Stimulated activated CD8-positive, alpha-beta memory T cell treated with anti-CD3 and anti-CD28 coated beads, Interleukin-2, amount 100 ng/mL, for 48 hours (primary cell): ENCODE data around the gene CDH13.

ENCODE experiments used
- DNase-seq, 2 donors: peaks; one replicate each; pipeline ENCODE4 v3.0.0-alpha.2; 2020; ENCODE audit warnings: low read depth in 2 of 2

CDH13 gene

DNA sequence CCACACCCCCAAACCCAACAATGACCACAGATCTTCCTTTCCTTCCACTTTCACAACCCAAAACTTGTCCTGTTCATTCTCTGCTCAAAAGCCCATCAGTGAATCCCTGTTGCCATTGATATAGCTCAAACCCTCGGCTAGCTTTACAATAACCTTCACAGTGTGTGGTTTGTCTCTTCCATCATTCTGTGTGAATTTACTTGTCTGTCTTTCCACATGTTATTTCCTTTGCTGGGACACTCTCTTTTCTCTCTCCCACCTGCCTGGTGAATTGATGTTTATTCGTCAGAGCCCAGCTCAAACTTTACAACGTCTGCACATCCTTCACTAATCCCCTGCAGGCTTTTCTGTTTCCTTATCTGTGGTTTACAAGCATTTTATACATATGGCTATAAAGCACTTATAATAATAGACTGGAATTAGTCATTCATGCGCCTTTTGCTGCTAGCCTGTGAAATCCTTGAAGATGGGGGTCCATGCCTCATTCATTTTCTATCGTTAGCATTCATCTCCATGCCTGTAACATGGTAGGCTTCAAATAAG, 114.4 kb downstream of the CDH13 start:
- DNase-seq, result no peak

DNA sequence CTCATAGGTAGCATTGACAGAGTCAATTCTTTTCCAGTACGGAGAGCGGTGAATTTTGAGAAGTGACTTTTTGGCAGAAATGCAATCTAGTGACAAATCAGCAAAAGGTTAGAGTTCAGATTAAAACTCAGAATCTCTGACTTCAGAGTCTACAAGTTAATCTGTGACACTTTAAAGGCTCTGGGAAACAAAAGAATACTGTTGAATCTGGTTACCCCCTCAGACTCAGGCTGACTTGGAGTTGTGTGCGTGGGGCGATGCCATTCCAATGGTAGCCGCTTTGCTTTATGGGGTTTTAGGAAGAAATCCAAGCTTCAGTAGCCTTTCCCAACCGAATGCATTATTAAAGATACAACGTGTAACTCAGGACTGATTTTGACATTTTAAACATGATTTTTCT, 118.2 kb downstream of the CDH13 start:
- no peak for DNase-seq

DNA sequence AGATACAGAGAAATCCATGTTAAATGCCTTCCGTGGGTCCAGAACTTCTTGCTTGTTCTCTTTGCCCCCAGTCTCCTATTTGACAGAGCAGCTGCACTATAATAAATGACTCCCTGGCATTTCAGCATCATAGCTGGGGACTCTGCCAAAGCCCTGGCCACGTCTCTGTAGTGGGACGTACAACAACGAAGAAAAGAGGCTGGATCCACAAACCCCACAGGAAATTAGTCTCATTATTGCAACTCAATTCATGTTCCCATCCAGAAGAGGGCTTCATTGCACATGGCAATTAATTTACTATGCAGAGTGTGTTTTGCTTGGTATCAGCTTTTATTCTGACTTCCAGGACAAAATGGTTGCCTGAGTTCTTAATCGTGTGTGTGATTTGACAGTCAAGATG, 121.3 kb downstream of the CDH13 start:
- DNase-seq, result no peak

DNA sequence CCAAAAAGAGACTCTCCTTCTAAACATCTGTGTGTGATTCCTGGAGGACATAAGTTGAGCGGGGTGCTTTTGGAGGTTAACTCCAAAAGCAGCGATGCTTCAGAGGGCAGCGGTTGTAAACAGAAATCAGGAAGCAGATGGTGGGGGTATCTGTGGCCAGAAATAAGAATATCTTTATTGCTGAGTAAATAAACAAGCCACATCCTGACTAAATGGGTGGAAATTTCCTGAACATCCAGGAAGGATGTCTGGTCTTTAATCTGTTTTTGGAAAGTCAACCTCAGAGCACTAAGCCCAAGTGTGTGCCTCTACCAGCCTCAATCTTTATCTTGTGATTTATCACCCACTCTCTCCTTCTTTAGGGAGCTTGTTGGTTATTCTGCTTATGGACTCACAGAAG, 123.3 kb downstream of the CDH13 start:
- no peak for DNase-seq

DNA sequence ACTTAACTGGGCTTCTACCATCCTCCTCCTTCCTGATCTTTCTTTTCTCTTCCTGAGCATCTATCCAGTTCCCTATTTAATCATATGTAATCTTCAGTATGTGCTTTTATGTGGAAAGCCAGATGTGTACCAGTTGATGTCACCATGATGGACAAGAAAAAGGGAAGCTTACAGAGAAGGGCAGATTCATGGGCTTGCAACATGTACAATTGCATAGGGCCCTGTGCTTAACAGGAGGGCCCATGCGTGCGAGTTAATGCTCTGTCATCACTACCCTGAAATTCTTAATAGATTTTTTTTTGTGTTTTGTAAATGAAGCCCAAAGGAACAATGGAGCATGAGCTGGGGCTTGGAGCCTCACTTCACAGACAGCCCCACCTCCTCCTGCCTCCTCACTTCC, 124.3 kb downstream of the CDH13 start:
- DNase-seq, result no peak

DNA sequence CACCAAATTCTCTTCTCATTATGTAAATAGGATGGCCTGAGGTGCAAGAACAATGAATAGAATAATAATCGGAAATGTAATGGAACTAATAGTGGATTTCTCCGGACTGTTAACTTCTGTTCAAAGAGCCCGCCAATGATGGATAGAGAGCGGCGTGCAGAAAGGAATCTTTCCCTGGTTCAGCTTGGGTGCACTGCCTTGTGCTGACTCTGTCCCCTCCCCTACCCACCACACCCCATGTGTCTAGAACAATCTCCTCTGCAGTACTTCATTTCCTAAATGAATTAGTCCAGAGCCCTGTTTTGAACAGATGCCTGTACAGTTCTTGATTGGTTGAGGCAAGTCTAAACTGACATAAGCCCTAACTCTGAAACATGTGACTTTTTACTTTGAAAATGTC, 125.4 kb downstream of the CDH13 start:
- no peak for DNase-seq

DNA sequence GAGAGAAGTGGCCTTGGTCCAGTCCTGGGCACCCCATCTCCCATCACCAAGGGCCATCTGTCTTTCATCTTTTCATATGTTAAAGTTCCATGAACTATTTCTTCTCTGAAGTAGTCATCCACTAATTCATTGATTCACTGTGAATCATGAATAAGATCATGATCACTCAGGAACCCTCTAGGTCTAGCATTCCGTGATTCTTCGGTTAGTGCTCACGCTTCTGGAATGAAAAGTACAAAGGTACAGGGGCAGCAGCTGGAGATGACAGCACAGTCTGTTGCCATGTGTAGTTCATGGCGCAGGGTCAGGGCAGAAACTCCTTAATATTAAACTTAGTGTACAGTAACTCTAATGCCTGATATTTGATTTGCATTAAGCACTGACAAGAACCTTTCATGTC, 127.1 kb downstream of the CDH13 start:
- no peak for DNase-seq

DNA sequence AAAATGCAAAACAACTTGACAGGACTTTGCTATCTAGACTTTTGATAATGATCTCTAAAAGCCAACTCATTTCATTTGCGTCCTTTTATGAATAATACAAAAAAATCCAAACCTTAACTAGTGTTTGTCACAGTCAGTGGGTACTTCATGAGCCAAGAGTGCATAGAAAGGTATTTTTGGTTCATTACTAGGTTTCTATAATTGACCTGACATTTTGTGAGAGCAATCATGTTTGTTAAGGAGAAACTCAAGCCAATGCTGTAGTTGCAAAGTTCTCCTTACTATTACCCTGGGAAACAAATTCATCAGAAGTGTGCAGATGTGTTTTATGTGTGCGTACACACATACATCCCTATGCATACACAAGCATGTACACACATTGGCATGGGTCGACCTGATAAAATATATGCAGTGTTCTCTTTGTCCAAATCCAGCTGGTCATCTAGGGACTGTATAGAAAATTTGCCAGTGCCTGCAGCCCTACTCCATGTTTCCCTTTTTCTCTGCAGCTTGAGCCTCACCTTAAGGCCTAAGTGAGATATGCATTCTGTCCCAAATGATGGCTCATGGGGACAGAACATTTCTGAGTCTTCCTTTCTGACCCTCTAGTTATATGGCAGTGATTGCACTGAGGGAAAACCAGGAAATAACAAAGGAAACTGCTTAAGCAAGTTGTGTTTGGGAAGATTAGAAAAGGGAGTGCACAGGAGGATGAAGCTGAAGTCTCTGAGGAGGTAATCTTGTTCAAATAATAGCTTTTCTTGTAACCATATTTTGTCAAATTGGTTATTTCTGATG, 128.1 kb downstream of the CDH13 start:
- DNase-seq, result no peak

DNA sequence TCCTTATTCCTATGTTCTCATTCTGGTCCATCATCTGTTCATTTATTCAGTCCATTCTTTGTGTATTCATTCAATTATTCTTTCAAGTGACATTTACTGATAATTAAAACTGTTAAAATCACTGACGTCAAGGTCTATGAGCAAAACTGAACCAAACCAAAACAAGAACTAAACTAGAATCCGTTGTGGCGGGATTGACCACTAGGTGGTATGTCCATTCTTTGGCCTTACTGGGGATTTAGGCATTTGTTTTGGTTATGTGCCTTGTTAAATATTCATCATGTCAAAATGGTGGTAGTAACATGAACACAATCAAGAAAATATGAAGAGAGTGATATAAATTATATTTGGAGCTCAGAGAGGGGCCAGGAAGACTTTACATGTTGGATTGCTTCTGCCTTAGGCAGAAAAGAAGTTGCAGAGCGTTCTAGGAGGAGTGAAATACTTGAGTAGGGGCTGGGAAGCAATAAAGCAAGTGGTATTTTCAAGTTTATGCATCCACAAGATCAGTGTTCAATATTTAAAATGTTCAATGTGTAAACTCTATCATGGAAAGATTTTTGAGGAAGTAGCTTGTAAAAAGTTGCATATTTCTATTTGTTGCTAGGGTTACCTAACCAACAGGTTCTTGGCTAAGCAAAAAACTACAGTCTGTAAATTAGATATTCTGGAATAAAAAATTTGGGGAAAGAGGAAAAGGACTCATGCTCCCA, 129.0 kb downstream of the CDH13 start:
- DNase-seq, result no peak

DNA sequence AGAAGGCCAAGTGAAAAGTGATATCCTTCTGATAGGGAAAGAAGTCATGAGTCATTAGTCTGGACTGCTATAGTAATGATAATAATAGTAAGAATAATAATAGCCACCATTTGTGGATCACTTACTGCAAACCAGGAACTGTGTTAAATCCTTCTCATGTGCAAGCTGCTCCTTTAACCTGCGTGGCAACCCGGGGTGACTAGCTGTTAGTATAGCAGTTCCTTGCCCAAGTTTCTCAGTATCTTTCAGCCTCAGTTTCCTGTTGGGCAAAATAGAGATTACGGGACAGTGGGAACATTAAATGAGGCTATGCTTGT, 129.5 kb downstream of the CDH13 start:
- DNase-seq, result no peak

DNA sequence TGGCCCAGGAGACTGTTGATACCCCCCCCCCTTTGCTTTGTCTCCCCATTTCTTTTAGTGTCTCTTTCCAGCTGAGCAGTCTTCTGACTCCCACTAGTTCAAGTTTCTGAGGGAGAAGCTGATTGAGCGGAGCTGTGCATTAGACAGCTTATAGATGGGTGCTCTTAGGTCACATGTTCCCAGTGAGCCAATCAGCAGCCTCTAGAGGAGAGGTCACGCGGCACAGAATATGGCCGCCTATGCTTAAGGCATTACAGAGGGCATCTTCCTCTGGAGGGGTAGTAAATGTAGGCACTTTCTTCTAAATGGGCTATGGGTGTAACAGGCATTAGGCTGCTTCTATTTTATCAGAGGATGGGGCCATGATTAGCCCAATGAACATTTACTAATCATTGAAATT, 131.6 kb downstream of the CDH13 start:
- no peak for DNase-seq

DNA sequence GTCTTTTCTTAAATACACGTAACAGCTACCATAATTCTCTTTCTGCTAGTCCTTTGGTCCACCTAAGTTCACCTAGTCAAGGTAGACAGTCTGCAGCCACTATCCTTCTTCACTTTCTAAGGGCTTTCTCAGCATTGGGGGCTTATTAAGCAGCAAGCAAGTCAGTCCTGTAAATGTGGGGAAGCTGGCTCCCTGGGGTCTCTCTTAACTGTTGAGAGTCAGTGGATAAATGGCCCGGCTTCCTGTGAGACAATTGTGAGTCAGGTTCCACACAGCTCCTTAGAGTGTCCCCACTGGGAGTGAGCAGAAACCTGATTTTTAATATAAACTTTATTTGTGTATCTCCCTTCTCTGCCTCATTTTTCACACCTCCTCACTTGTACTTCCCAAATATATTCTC, 132.1 kb downstream of the CDH13 start:
- DNase-seq, result no peak

DNA sequence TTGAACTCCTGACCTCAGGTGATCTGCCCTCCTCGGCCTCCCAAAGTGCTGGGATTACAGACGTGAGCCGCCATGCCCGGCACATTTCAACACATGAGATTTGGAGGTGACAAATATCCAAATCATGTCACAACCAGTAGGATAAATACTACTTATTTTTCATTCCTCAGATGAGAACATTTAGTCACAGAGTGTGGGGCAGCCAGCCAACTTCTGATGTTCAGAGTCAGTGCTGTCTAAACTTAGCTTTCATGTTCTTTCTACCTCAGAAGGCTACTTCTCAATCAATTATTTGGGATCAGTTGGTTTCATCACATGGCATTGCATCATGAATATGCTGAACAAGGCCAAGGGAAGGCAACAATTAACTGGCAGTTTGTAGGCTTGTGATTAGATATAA, 134.5 kb downstream of the CDH13 start:
- DNase-seq, result no peak

DNA sequence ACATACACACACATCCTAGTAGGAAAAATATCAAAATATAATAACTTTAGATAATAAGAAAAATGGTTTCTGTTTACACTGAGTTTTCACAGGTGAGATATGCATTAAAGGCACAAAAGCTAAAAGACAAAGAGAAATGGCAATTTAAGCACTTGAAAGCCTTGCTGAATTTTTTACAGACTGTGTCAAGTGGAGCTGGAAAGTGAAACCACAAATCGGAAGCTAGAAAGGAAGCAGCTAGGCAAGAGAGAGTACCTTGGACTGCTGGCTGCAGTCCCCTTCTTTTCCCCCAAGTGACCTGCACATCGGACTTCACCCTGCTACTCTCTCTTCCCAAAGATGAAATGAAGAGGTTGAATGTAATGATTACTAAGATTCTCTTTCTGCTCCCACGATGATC, 135.1 kb downstream of the CDH13 start:
- no peak for DNase-seq

DNA sequence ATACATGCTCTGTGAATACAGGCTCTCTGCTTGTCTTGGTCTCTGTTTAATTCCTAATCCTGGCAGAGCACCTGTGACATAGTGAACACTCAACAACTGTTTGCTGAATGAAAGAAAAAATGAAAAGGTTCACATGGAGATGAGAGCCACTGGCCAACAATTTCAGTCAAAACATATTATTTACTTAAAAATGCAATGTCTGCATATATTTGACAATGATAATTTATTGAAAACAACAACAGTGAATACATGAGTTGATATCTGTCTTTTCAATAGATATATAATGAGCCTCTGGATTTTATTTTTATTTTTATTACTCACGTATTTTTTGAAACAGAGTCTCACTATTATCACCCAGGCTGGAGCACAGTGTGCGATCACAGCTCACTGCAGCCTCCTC, 136.6 kb downstream of the CDH13 start:
- DNase-seq, result no peak

DNA sequence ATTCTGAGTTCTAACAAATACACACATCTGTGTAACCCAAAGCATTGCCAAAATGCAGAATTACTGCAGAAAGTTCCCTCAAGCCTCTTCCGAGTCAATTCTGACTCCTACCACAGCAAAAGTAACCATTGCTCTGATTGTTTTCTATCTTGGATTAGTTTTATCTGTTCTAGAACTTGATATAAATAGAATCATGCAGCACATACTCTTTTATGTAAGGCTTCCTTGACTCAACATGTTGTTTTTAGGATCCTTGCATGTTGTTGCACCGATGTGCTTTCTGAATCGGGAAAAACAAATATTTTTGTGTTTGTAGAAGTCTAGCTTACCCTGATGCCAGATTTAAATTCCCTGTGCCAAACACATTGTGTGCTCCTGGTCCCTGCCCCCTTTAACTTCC, 140.4 kb downstream of the CDH13 start:
- no peak for DNase-seq

DNA sequence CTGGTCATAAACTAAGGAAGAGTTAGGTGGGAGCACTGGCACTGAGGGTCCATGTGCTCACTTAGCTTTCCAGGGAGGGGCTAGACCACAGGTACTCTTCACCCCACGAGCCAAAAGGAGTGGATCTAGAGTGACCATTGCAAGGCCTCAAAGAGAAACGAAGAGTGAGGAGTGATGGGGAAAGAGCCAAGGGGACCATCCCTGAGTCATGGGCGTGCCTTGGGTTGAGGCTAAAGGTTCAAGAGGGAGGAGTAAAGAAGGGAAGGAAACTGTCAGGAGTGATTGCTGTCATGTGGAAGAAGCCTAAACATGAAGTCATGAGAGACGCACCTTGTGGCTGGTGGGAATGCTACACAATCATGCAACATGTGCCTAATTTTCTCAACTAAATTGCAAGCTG, 141.0 kb downstream of the CDH13 start:
- no peak for DNase-seq

DNA sequence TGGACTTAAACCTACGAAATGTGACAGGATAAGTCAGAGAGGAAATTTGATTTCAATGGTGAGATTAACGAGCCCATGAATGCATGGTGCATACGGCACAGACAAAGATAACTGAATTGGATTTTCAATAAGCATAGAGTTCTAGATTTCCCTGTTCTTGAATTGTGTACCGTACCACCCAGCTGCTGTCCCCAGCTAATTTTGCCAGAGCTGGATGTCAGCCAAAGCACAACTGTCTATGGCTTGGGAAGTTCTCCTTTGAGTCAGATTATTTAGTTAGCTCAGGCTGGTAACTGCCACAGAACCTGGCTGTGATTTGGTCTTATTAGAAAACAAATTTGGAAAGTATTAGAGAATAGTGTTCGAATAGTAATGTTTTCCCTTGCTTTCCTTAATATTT, 143.1 kb downstream of the CDH13 start:
- no peak for DNase-seq

DNA sequence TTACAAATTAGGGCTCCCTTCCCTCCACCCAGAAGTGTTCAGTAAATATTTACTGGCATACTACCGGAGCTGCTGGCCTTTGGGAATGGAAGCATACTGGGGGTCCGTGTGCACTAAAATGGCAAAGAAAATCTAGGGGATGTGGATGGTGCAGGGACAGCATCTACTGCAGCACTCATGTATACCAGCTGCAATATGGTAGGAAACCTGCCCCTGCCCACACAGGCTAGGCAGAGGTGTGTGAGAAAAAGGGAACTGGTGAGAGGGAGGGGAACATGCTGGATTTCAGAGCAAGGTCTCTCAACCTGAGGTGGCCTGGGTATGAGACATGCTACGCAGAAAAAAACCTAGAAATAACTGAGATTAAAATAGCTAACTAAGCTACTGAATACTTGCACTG, 145.4 kb downstream of the CDH13 start:
- DNase-seq, result no peak

DNA sequence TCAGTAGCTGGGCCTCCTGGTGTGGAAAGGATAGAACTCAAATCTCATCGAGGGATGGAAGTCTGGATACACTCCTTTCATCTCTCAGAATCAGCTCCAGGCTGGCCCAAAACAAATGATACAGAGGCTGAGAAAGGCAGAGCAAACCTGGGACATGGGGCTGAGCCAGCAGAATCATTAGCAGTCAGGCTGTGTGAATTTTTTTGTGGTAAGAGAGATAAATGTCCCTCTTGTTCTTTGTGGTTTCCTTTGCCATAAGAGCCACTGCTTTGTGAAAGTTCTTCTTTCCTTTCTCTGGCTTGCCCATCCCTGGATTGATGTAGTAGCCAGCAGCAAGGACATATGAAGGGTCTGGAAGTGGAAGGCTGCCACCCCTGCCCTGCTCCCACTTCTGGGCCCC, 146.2 kb downstream of the CDH13 start:
- DNase-seq, result no peak

DNA sequence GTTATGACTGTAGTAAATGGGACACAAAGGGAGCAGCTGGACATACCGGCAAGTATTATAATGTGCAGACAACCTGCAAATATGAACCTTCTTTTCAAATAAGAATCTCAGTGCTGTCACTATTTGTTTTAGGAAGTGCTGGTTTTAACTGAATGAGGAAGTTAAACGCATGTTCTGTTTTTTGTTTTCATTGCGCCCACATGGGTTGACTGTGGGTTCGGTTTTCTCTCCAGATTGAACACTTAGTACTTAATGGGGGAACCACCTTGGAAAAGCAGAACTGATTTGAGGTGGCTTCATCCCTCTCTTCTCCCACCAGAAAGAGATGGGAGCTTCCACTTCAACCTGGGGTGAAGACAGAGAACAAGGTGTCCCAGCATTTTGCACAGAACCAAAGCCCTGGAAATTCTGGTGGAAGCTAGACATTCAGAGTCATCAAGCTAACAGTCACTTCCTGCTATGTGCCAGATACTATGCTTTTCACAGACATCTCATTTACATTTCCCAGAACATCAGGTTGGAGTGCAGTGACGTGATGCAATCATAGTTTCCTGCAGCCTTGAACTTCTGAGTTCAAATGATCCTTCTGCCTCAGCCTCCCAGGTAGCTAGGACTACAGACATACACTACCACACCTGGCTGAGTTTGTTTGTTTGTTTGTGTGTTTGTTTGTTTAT, 149.8 kb downstream of the CDH13 start:
- no peak for DNase-seq

DNA sequence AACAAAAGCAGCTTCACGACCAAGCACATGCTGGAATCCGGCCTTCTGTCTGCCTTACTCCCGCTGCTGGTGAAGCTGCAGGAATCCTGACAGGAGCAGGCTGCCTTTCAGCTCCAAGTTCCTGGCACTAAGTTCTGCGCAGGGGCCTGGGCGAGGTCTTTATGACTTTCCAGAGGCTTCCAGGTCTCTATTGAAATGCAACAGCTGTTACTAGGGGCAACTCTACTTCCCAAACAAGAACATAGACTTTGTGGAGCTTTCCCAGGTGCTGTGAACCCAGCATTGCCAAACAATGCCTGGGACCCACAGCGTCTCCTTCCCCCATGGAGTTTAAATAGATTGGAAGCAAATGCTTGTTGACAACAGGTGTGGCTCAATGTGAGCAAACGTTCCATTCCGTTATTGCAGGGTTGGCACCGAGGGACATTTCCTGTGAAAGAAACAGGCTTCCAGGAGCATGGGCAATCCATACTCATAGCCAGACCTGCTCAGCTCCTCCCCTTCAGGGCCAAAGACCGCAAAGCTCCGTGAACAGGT, 156.0 kb downstream of the CDH13 start:
- DNase-seq, result no peak
